Measurements from ENCODE around the gene MRPL37. TPM values are rescaled to one million over a fixed set of nuclear protein-coding genes. Genes with fewer than 3 reads are reported as not detected.

MRPL37 gene
- total and polyA plus RNA-seq, 2 of the 8 experiments (the other 6 are each of a cell fraction or from before 2014, with no cell fraction given) = 45.5 to 126 TPM

GRCh38 chr1:54252371-54252936 lies 52.5 kb downstream of the MRPL37 start:
- Histone ChIP-seq H3K18ac (ENCODE audit: extremely low read depth, low read length) (no peak overlapping the region), H2BK15ac (ENCODE audit: low read length) (no peak overlapping the region), H3K4me3 (ENCODE audit: extremely low read depth in 1 of 4, insufficient read depth in 2 of 4, low read depth in 3 of 4, low read length in 4 of 4) (no peak overlapping the region), H2AK5ac (ENCODE audit: low read depth, low read length) (no peak overlapping the region), H3K27me3 (replicated peaks in 1 of 4; ENCODE audit: control insufficient read depth in 3 of 4, extremely low read depth in 1 of 4, insufficient read depth in 3 of 4, low read length in 3 of 4) (no peaks in the 10 kb centered on the region), H3K4me1 (replicated peaks in 1 of 4; ENCODE audit: control insufficient read depth in 3 of 4, insufficient read depth in 4 of 4, low read length in 3 of 4) (peaks cover 0 to 9% (median 3%) of the 10 kb centered on the region in 4 experiments; a peak in 6 of 7 replicates), H3K79me1 (ENCODE audit: low read depth, low read length) (peaks cover 3% of the 10 kb centered on the region; the same call in 1 of the 2 replicates), H4K5ac (ENCODE audit: insufficient read length, low read depth, low read length) (no peak overlapping the region), H3K79me2 (ENCODE audit: control insufficient read depth in 1 of 2, insufficient read depth in 2 of 2, low read length in 2 of 2) (no peaks in the 10 kb centered on the region; a peak in 1 of 4 replicates), H3K56ac (replicated peaks; ENCODE audit: insufficient read length, low read depth, low read length) (no peak overlapping the region), H4K8ac (ENCODE audit: extremely low read depth, insufficient read depth, low read length) (no peak overlapping the region), H3K4ac (replicated peaks; ENCODE audit: insufficient read length, low read depth, low read length) (no peak overlapping the region), H2AFZ (ENCODE audit: low read length) (no peak overlapping the region), H3K23ac (ENCODE audit: insufficient read length) (no peak overlapping the region), H3K9ac (replicated peaks in 1 of 4; ENCODE audit: extremely low read depth in 1 of 4, low read depth in 3 of 4, low read length in 3 of 4) (no peak overlapping the region), H2BK12ac (ENCODE audit: low read depth, low read length) (no peak overlapping the region), H3K36me3 (ENCODE audit: control insufficient read depth in 2 of 4, insufficient read depth in 4 of 4, low read length in 3 of 4) (peaks cover 0 to 6% (median 5%) of the 10 kb centered on the region in 4 experiments; a peak in 5 of 8 replicates), H2BK120ac (replicated peaks; ENCODE audit: low read depth, low read length) (no peak overlapping the region), H3K23me2 (ENCODE audit: low read depth, low read length) (no peaks in the 10 kb centered on the region), H3K27ac (ENCODE audit: low read depth, low read length) (no peak overlapping the region), H3K14ac (ENCODE audit: insufficient read length) (no peak overlapping the region), H3K4me2 (ENCODE audit: insufficient read depth in 1 of 2, low read depth in 2 of 2, low read length in 2 of 2) (no peak overlapping the region), H3K9me3 (ENCODE audit: insufficient read depth in 2 of 2, low read depth in 1 of 2, low read length in 1 of 2) (no peaks in the 10 kb centered on the region), H2BK5ac (ENCODE audit: low read depth, low read length) (no peak overlapping the region), H4K20me1 (replicated peaks in 1 of 2; ENCODE audit: control insufficient read depth in 1 of 2, insufficient read depth in 2 of 2, low read length in 2 of 2) (peaks cover 4 to 11% of the 10 kb centered on the region in 2 experiments), H4K91ac (replicated peaks; ENCODE audit: insufficient read length, low read length) (no peak overlapping the region), H2BK20ac (ENCODE audit: low read length) (no peak overlapping the region)
- no peak for TF ChIP-seq JUND (IDR thresholded peaks at IDR 0.05; ENCODE audit: low read length)
- no peak for TF ChIP-seq NANOG (IDR thresholded peaks at IDR 0.05; ENCODE audit: insufficient read depth, low read depth, low read length, poor library complexity, severe bottlenecking)
- TF ChIP-seq JUN (IDR thresholded peaks at IDR 0.05; ENCODE audit: low read depth, low read length) = no peak
- TF ChIP-seq POU5F1 (IDR thresholded peaks at IDR 0.05; ENCODE audit: low read depth, low read length) = no peak
- 95% methylated on average over 11 of the region's 11 CpGs; no CpG with 5 or more reads in 1 of the 2 experiments for WGBS, 2 experiments (ENCODE audit: extremely low coverage in 1 of 2, insufficient coverage in 1 of 2, insufficient read length in 1 of 2, insufficient replicate concordance in 2 of 2, low coverage in 1 of 2, low lambda C conversion rate in 2 of 2, missing lambda C conversion rate in 1 of 2)
- ChIA-PET POLR2A (ENCODE audit: partially characterized antibody) (interaction anchor here (0.6 to 1.1 kb wide), 2 partner anchors 51 to 90 kb away, joined by 3 read pairs; no protein-coding TSS in a partner anchor), CTCF (ENCODE audit: partially characterized antibody) (interaction anchor here (0.5 to 1.9 kb wide), 8 partner anchors 11 to 441 kb away, joined by 3 to 6 read pairs (median 4); no protein-coding TSS in a partner anchor)
- no peak for FAIRE-seq
- no peak for DNase-seq (ENCODE audit: low read depth in 1 of 2, low spot score in 2 of 2)

Data from H1 (cell line).